Epithelial cell of esophagus (primary cell): ENCODE results near the gene TSPAN3.

Source experiments
- DNase-seq: peaks from one replicate; pipeline ENCODE4 v3.0.0; 2010; ENCODE audit warnings: low read depth
- H3K4me3 ChIP-seq: 2 replicates; pipeline ENCODE4 v1.5.1; 2011; ENCODE audit warnings: mild to moderate bottlenecking, low read length, control low read depth
- CTCF ChIP-seq: IDR thresholded peaks from 2 replicates; pipeline ENCODE4 v1.5.1; 2011; ENCODE audit warnings: low read depth, mild to moderate bottlenecking, low read length, control low read depth, inconsistent platforms; ENCODE audit not compliant: insufficient read depth; ENCODE audit errors: missing control alignments

The TSPAN3 gene

GRCh38 chr15:77097921-77098320 lies 27.0 kb upstream of the TSPAN3 start:
- no peak overlapping the region for H3K4me3 ChIP-seq
- DNase-seq, result no peak
- TF ChIP-seq CTCF, result no peak

GRCh38 chr15:77097248-77097721 lies 26.4 kb upstream of the TSPAN3 start:
- no peak overlapping the region for H3K4me3 ChIP-seq
- TF ChIP-seq CTCF, result no peak
- no peak for DNase-seq

DNA sequence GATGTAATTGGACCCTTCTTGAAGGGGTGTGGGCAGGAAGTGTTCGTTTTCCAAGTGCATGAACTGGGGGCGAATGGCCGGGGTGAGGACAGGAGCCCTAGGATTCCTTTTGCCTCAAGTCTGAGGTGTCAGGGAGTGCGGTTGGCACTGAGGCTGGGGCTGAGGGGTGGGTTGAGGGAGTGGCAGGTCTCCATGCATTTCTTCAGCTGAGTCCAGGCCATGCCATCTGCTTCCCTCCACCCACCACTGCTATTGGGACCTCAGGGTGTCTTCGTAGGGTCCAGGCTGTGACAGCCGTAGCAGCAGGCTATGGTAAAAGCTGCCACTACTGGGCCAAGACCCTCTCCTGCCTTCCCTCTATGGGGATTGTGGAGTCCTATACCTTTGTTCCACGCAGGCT lies 25.6 kb upstream of the TSPAN3 start:
- TF ChIP-seq CTCF, result no peak
- no peak overlapping the region for H3K4me3 ChIP-seq
- no peak for DNase-seq

- peak; percentile 28 for DNase-seq
- no peak for TF ChIP-seq CTCF
- H3K4me3 ChIP-seq, result no peak overlapping the region
These were observed 25.2 kb upstream of the TSPAN3 start for GRCh38 chr15:77096138-77096537.

DNA sequence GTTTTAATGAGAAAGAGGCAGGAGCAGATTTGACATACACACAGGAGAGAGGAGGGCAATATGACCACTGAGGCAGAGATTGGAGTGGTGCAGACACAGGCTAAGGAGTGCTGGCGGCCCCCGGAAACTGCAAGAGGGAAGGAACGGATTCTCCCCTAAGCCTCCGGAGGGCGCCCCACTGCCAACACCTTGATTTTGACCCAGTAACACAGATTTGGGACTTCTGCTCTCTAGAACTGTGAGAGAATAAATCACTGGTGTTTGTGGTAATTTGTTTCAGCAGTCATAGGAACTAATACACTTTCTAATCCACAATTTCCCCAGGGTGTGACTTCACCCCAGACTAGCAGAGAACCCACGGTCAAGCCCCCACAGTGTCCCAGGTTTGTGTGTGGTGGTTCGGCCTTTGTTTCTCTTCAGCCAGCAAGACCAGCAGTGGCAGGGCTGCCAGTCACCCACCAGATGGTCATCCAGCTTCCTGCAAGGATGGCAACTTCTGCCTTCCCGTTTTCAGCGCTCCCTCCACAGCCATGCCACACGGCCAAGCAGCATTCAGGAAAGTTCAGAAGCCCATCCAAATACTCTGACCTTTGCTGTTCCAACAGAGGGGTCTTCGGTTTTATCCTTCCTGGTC lies 23.6 kb upstream of the TSPAN3 start:
- no peak for TF ChIP-seq CTCF
- no peak for DNase-seq
- no peak overlapping the region for H3K4me3 ChIP-seq

DNA sequence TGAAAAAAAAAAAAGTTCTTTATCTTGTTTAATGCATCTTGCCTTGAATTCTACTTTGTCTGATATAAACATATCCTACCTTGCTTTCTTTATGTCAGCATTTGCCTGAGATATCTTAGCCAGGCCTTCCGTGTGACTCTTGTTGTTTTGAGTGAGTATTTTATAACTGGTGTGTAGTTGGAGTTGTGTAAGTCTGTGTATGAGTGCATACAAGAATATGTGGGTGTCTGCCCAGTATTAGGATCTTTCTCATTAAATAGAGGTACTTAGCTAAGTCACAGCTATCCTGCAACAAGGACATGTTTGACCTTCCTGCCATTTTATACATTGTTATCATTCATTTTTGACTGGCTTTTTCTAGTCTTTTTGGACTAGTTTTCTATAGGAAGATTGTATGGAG lies 22.5 kb upstream of the TSPAN3 start:
- no peak for TF ChIP-seq CTCF
- DNase-seq, result no peak
- no peak overlapping the region for H3K4me3 ChIP-seq

DNA sequence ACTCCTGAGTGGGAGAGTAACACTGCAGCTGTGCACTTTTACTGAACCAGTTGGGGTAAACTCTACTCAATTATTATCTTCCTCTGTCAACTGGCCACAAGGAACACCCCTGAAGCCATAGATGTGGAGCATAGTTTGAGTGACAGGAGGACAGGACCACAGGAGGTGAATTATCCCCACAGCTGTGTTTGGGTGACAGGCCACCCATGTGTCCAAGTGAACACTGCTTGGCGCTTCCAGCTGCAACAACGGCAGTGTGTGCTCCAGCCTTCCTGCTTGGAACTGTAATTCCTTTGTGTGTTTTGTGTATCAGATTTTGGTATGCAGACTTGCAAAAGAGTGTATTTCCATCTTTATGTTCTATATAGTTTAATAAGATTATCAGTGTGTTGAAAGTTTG lies 20.2 kb upstream of the TSPAN3 start:
- no peak for DNase-seq
- TF ChIP-seq CTCF, result no peak
- H3K4me3 ChIP-seq, result no peak overlapping the region
